Measurements from ENCODE around the gene SLF1. TPM values are rescaled to one million over a fixed set of nuclear protein-coding genes. Genes with fewer than 3 reads are reported as not detected.

The SLF1 gene
- total and polyA plus RNA-seq, 9 donors, result 9.2 to 18.4 (median 11.4) TPM

- DNase-seq, result no peak
- H3K36me3 ChIP-seq (ENCODE audit: control insufficient read depth, insufficient read depth, low read length), result no peaks in the 10 kb centered on the region
- no CpG with 5 or more reads among the region's 1 CpG for WGBS (ENCODE audit: insufficient coverage)
- no peaks in the 10 kb centered on the region for H3K4me1 ChIP-seq (ENCODE audit: control insufficient read depth, insufficient read depth, low read length)
- no peak overlapping the region for H3K4me3 ChIP-seq (ENCODE audit: low read length)
- no peak overlapping the region for H3K27ac ChIP-seq (ENCODE audit: low read length)
- H3K27me3 ChIP-seq (ENCODE audit: control insufficient read depth, insufficient read depth, low read length), result no peaks in the 10 kb centered on the region
- H3K9me3 ChIP-seq (replicated peaks; ENCODE audit: control insufficient read depth, low read depth, low read length), result no peaks in the 10 kb centered on the region
These were observed 84.3 kb downstream of the SLF1 start for GRCh38 chr5:94702729-94703128.

- no peaks in the 10 kb centered on the region for H3K36me3 ChIP-seq (ENCODE audit: control insufficient read depth, insufficient read depth, low read length)
- H3K9me3 ChIP-seq (replicated peaks; ENCODE audit: control insufficient read depth, low read depth, low read length), result no peaks in the 10 kb centered on the region
- H3K4me3 ChIP-seq (ENCODE audit: low read length), result no peak overlapping the region
- H3K4me1 ChIP-seq (ENCODE audit: control insufficient read depth, insufficient read depth, low read length), result no peaks in the 10 kb centered on the region
- DNase-seq, result no peak
- no peaks in the 10 kb centered on the region for H3K27me3 ChIP-seq (ENCODE audit: control insufficient read depth, insufficient read depth, low read length)
- WGBS (ENCODE audit: insufficient coverage), result no CpG with 5 or more reads among the region's 1 CpG
- H3K27ac ChIP-seq (ENCODE audit: low read length), result no peak overlapping the region
These were observed 87.0 kb downstream of the SLF1 start for GRCh38 chr5:94705427-94705826.

- no peaks in the 10 kb centered on the region for H3K9me3 ChIP-seq (replicated peaks; ENCODE audit: control insufficient read depth, low read depth, low read length)
- H3K4me3 ChIP-seq (ENCODE audit: low read length), result no peak overlapping the region
- DNase-seq, result peak; percentile 33
- no peaks in the 10 kb centered on the region for H3K36me3 ChIP-seq (ENCODE audit: control insufficient read depth, insufficient read depth, low read length)
- H3K27ac ChIP-seq (ENCODE audit: low read length), result no peak overlapping the region
- no peaks in the 10 kb centered on the region for H3K4me1 ChIP-seq (ENCODE audit: control insufficient read depth, insufficient read depth, low read length)
- no peaks in the 10 kb centered on the region for H3K27me3 ChIP-seq (ENCODE audit: control insufficient read depth, insufficient read depth, low read length)
- WGBS (ENCODE audit: insufficient coverage), result 0% methylated on average over 1 of the region's 2 CpGs
These were observed 88.9 kb downstream of the SLF1 start for GRCh38 chr5:94707359-94707758.

GRCh38 chr5:94709277-94709676, 90.8 kb downstream of the SLF1 start:
- Histone ChIP-seq H3K27ac (ENCODE audit: low read length) (no peak overlapping the region), H3K27me3 (ENCODE audit: control insufficient read depth, insufficient read depth, low read length) (no peaks in the 10 kb centered on the region), H3K36me3 (ENCODE audit: control insufficient read depth, insufficient read depth, low read length) (no peaks in the 10 kb centered on the region), H3K9me3 (replicated peaks; ENCODE audit: control insufficient read depth, low read depth, low read length) (no peaks in the 10 kb centered on the region), H3K4me1 (ENCODE audit: control insufficient read depth, insufficient read depth, low read length) (no peaks in the 10 kb centered on the region), H3K4me3 (ENCODE audit: low read length) (no peak overlapping the region)
- DNase-seq, result no peak
- WGBS (ENCODE audit: insufficient coverage), result no CpG with 5 or more reads among the region's 1 CpG

GRCh38 chr5:94711785-94712184, 93.3 kb downstream of the SLF1 start:
- Histone ChIP-seq H3K27me3 (ENCODE audit: control insufficient read depth, insufficient read depth, low read length) (no peaks in the 10 kb centered on the region), H3K4me3 (ENCODE audit: low read length) (no peak overlapping the region), H3K4me1 (ENCODE audit: control insufficient read depth, insufficient read depth, low read length) (no peaks in the 10 kb centered on the region), H3K27ac (ENCODE audit: low read length) (no peak overlapping the region), H3K36me3 (ENCODE audit: control insufficient read depth, insufficient read depth, low read length) (peaks cover 3% of the 10 kb centered on the region), H3K9me3 (replicated peaks; ENCODE audit: control insufficient read depth, low read depth, low read length) (no peaks in the 10 kb centered on the region)
- DNase-seq, result no peak

GRCh38 chr5:94715768-94716167, 97.3 kb downstream of the SLF1 start:
- H3K36me3 ChIP-seq (ENCODE audit: control insufficient read depth, insufficient read depth, low read length), result peaks cover 3% of the 10 kb centered on the region
- no peak for DNase-seq
- H3K27ac ChIP-seq (ENCODE audit: low read length), result no peak overlapping the region
- no peak overlapping the region for H3K4me3 ChIP-seq (ENCODE audit: low read length)
- no peaks in the 10 kb centered on the region for H3K27me3 ChIP-seq (ENCODE audit: control insufficient read depth, insufficient read depth, low read length)
- 82% methylated on average over 2 of the region's 3 CpGs for WGBS (ENCODE audit: insufficient coverage)
- no peaks in the 10 kb centered on the region for H3K4me1 ChIP-seq (ENCODE audit: control insufficient read depth, insufficient read depth, low read length)
- H3K9me3 ChIP-seq (replicated peaks; ENCODE audit: control insufficient read depth, low read depth, low read length), result no peaks in the 10 kb centered on the region

- no peak overlapping the region for H3K4me3 ChIP-seq (ENCODE audit: low read length)
- H3K4me1 ChIP-seq (ENCODE audit: control insufficient read depth, insufficient read depth, low read length), result no peaks in the 10 kb centered on the region
- H3K27ac ChIP-seq (ENCODE audit: low read length), result no peak overlapping the region
- WGBS (ENCODE audit: insufficient coverage), result no CpG with 5 or more reads among the region's 1 CpG
- no peaks in the 10 kb centered on the region for H3K9me3 ChIP-seq (replicated peaks; ENCODE audit: control insufficient read depth, low read depth, low read length)
- DNase-seq, result no peak
- H3K36me3 ChIP-seq (ENCODE audit: control insufficient read depth, insufficient read depth, low read length), result no peaks in the 10 kb centered on the region
- H3K27me3 ChIP-seq (ENCODE audit: control insufficient read depth, insufficient read depth, low read length), result no peaks in the 10 kb centered on the region
These were observed 106.7 kb downstream of the SLF1 start for GRCh38 chr5:94725142-94725541.

GRCh38 chr5:94731471-94731870, 113.0 kb downstream of the SLF1 start:
- Histone ChIP-seq H3K4me3 (ENCODE audit: low read length) (no peak overlapping the region), H3K27me3 (ENCODE audit: control insufficient read depth, insufficient read depth, low read length) (no peaks in the 10 kb centered on the region), H3K4me1 (ENCODE audit: control insufficient read depth, insufficient read depth, low read length) (no peaks in the 10 kb centered on the region), H3K36me3 (ENCODE audit: control insufficient read depth, insufficient read depth, low read length) (no peaks in the 10 kb centered on the region), H3K27ac (ENCODE audit: low read length) (no peak overlapping the region), H3K9me3 (replicated peaks; ENCODE audit: control insufficient read depth, low read depth, low read length) (no peaks in the 10 kb centered on the region)
- DNase-seq, result no peak
- no CpG with 5 or more reads among the region's 1 CpG for WGBS (ENCODE audit: insufficient coverage)

- H3K27me3 ChIP-seq (ENCODE audit: control insufficient read depth, insufficient read depth, low read length), result no peaks in the 10 kb centered on the region
- no peaks in the 10 kb centered on the region for H3K9me3 ChIP-seq (replicated peaks; ENCODE audit: control insufficient read depth, low read depth, low read length)
- WGBS (ENCODE audit: insufficient coverage), result no CpG with 5 or more reads among the region's 1 CpG
- H3K36me3 ChIP-seq (ENCODE audit: control insufficient read depth, insufficient read depth, low read length), result no peaks in the 10 kb centered on the region
- DNase-seq, result no peak
- H3K27ac ChIP-seq (ENCODE audit: low read length), result no peak overlapping the region
- H3K4me1 ChIP-seq (ENCODE audit: control insufficient read depth, insufficient read depth, low read length), result no peaks in the 10 kb centered on the region
- H3K4me3 ChIP-seq (ENCODE audit: low read length), result no peak overlapping the region
These were observed 118.0 kb downstream of the SLF1 start for GRCh38 chr5:94736498-94736897.

- no peak for DNase-seq
- H3K27me3 ChIP-seq (ENCODE audit: control insufficient read depth, insufficient read depth, low read length), result no peaks in the 10 kb centered on the region
- no peaks in the 10 kb centered on the region for H3K4me1 ChIP-seq (ENCODE audit: control insufficient read depth, insufficient read depth, low read length)
- WGBS (ENCODE audit: insufficient coverage), result 51% methylated on average over 2 of the region's 2 CpGs
- no peaks in the 10 kb centered on the region for H3K9me3 ChIP-seq (replicated peaks; ENCODE audit: control insufficient read depth, low read depth, low read length)
- H3K4me3 ChIP-seq (ENCODE audit: low read length), result no peak overlapping the region
- no peaks in the 10 kb centered on the region for H3K36me3 ChIP-seq (ENCODE audit: control insufficient read depth, insufficient read depth, low read length)
- H3K27ac ChIP-seq (ENCODE audit: low read length), result no peak overlapping the region
These were observed 121.8 kb downstream of the SLF1 start for GRCh38 chr5:94740286-94740685.

GRCh38 chr5:94742852-94743251, 124.4 kb downstream of the SLF1 start:
- Histone ChIP-seq H3K27me3 (ENCODE audit: control insufficient read depth, insufficient read depth, low read length) (no peaks in the 10 kb centered on the region), H3K4me3 (ENCODE audit: low read length) (no peak overlapping the region), H3K36me3 (ENCODE audit: control insufficient read depth, insufficient read depth, low read length) (no peaks in the 10 kb centered on the region), H3K9me3 (replicated peaks; ENCODE audit: control insufficient read depth, low read depth, low read length) (no peaks in the 10 kb centered on the region), H3K4me1 (ENCODE audit: control insufficient read depth, insufficient read depth, low read length) (no peaks in the 10 kb centered on the region), H3K27ac (ENCODE audit: low read length) (no peak overlapping the region)
- no CpG with 5 or more reads among the region's 4 CpGs for WGBS (ENCODE audit: insufficient coverage)
- DNase-seq, result no peak

All from muscle of leg (tissue), 11 donors.